Measurements from ENCODE around the gene FBH1.
"Not testable (repeated sequence)": the region's sequence is repeated elsewhere in the genome, so short reads cannot be mapped to it uniquely, and the experiment has no call there.

FBH1 gene

DNA sequence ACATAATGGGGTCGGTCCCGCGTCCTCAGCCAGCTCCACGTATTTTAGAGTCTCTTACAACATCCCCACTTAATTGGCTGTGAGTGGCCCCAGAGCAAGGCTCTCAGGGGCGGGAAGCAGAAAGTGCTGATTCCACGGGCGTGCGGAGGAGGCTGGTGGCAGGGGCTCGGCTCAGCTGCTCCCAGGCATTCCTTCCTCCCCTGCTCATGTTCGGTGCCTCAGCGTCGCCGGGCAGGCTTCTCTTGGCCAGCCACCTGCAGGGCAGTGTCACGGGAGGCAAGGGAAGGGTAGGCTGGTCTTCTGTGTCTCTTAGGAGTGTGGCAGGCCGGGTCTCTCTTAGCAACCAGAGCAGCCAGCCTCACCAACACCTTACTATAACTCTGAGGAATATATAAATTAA lies 53.5 kb downstream of the FBH1 start:
- no peak for DNase-seq

DNA sequence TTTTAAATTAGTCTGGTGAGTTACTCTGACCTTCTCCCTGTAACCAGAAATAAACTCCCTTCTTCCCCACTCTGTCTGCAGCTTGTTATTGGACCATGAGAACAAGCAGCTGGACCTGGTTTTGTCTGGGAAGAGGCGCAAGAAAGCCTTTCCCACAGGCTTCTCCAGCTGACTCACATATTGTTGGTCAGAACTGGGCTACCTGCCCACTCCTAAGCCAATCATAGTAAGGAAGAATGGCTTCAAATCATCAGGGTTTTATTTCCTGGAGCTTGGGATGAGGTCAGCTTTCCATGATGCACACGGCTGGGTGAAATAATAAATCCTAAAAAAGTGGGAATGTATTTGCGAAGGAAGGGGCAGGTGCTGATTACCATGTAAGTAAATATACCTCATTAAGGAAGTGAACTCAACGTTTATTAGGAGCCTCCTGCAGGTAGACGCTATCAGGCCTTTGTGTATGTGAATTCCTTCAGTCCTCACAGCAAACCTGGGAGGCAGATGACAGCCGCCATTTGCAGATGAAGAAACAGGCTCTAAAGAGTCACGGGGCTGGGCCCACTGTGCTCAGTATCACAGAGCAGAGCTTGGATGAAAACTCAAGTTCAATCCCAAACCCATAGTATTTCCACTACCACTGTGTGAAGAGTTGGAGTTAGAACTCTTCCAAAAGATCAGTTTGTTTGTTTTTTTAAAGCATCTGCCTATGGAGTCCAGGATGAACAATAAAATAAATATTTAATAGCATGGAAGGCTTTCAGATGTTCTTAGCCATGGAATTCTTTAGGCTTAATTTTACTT lies 54.5 kb downstream of the FBH1 start:
- DNase-seq, result no peak

DNA sequence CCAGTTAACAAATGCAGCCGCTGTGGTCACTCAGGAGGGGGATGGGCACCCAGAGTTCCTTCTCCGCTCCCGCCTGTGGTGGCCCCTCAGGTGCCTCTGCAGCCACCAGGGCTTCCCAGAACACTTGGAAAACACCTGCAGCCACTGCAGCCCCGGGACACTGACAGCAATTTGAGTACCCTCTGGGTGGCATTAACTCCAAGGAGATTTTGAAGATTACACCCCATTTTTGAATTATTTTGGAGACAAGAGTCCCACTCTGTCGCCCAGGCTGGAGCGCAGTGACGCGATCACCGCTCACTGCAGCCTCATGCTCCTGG lies 55.1 kb downstream of the FBH1 start:
- DNase-seq, result no peak

DNA sequence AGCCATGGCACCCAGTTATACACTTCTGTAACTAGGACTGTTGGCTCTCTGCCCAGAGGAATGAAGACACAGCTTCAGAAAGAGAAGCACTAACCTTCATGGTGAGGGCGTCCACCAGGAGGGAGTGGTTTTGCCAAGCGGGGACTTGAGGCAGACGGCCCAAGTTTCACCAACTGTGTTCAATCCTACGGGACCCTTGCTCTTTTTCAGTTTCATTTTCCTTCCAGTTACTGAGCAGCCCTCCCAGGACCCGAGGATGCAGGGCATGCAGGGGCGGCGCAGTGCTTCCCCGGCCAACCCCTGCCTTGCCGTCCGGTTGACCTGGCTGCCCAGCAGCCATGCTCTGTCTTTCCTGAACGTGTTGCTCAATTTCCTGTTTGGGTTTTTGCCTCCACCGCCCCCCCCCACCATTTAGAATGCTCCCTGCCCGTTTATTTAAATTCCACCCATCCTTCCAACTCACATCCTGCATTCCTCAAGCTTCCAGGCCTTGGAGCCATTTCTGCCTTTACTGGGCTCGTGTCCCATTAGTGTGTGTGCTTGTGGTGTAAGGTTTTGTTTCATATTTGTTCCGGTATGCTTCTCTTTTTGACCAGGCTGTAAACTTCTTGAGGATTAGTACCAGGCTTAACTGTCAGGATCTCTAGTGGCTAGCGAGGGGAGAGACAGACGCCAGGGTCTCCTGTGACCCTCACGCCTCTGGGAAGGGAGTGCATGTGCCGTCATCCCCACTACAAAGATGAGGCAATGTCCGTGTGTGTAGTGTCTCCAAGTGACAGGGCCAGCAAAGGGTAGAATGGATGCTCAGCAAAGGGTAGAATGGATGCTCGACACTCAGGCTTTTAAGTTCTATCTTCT lies 55.7 kb downstream of the FBH1 start:
- DNase-seq, result no peak

DNA sequence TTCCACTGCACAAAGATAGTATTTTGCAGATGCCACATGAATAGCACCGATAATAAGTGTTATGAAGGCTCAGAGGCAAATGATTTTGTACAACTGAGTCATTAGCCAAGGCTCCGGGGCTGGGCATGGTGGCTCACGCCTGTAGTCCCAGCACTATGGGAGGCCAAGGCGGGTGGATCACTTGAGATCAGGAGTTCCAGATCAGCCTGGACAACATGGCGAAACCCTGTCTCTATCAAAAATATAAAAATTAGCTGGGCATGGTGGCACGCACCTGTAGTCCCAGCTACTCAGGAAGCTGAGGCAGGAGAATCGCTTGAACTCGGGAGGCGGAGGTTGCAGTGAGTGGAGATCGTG lies 56.4 kb downstream of the FBH1 start:
- DNase-seq, result not testable (repeated sequence)

DNA sequence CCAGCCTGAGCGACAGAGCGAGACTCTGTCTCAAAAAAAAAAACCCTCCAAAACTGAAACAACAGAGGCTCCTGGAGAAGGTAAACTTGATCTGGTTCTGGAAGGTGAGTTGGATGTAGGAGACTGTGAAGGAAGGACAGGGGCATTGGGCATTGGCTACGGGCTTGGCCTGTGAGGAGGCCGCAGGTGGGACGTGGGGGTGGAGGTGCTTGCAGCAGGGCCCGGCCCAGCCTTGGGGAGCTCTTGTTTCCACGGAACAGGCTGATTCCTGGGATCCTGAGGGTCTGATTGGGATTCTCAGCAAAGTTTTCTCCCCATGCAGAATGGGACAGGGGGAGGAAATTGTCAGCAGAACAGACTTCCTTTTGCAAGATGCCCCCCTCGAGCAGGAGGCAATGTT lies 56.7 kb downstream of the FBH1 start:
- no peak for DNase-seq

DNA sequence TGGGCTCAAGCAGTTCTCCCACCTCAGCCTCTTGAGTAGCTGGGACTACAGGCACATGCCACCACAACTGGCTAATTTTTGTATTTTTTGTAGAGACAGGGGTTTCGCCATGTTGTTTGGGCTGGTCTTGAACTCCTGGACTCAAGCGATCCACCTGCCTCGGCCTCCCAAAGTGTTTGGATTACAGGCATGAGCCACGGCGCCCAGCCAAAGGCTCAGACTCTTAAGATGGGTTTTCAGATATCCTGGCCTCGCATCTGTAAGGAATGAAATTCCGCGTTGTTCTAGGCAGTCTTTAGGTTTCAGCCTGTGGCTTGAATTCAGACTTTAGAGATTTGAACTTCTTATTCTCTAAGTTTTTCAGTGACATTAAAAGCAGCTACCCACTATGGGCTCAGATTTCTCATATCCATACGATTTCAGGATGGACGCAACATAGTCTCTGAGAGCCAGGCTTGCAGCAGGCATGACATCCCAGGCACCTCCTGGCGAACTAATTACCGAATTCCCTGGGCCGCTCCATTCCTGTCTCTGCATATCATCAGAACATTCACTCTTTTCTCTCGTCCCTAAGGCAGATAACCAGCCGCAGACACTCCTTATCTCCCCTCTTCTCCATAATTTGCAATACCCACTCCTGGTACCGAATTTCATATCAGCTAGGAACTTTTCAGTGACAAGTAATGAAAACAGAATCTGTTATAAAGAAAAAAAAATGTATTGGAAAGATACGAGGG lies 57.6 kb downstream of the FBH1 start:
- no peak for DNase-seq

DNA sequence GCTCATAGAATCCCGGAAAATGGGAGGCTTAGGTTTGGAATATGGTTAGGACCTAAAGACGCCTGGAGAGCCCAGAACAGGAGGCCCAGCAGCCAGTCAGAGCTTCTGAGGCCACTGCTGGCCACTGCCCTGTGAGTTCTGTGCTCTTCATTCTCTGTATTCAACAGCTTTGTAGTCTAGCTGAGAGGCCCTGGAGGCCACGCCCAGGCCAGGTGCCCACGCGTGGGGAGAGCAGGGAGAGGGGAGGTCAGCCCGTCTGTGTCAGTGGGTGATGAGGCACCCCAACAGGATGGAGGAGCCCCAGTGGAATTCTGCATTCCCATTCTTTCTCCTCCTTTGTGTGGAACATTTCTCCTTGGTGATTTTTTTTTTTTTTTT lies 58.2 kb downstream of the FBH1 start:
- no peak for DNase-seq

DNA sequence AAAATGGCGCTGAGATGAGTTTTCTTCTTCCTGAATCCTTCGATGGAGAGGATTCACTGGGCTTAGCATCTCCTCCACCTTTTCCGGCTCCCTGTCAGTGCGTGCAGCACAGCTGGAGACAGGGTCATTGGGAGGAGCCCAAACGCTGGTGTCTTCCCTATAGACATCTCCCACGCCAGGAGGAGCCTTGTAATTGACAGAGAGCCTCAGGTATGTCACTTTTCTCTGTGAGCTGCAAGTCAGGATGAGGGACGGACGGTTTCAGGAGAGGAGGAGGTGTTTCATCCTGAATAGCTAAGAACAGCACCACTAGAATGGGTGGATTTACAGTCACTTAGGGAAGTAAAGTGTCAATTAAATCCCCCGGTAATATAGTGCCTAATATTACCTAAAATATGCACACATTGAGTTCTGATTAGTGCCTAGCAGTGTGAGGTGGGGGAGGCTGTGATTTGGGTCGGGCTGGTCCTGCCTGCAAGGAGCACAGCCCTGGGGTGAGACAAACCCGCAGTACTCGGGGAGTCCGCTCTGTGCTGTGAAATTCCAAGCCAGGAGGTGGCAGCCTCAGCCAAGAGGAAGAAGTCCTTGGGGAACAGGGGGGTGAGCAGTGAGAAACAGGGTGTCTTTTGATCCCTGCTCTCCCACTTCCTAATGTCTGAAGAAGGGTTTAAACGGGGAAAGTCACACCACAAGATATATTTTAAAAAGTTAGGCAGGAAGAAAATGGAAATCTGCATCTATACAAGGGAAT lies 59.1 kb downstream of the FBH1 start:
- DNase-seq, result no peak

DNA sequence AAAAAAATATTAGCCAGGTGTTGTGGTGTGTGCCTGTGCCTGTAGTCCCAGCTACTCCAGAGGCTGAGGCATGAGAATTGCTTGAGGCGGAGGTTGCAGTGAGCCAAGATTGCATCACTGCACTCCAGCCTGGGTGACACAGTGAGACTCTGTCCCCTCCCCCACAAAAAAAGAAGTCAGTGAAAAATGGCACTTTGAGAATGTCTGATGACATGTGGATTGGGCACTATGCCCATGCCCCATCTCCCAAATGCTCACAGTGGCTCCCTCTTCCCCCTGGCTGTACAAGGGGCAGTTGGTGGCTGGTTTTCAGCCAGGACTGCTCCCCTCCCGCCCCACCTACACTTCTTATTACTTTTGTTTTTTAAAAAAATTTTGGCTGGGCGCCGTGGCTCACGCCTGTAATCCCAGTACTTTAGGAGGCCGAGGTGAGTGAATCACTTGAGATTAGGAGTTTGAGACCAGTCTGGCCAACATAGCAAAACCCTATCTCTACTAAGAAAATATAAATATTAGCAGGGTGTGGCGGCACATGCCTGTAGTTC lies 61.2 kb downstream of the FBH1 start:
- no peak for DNase-seq

DNA sequence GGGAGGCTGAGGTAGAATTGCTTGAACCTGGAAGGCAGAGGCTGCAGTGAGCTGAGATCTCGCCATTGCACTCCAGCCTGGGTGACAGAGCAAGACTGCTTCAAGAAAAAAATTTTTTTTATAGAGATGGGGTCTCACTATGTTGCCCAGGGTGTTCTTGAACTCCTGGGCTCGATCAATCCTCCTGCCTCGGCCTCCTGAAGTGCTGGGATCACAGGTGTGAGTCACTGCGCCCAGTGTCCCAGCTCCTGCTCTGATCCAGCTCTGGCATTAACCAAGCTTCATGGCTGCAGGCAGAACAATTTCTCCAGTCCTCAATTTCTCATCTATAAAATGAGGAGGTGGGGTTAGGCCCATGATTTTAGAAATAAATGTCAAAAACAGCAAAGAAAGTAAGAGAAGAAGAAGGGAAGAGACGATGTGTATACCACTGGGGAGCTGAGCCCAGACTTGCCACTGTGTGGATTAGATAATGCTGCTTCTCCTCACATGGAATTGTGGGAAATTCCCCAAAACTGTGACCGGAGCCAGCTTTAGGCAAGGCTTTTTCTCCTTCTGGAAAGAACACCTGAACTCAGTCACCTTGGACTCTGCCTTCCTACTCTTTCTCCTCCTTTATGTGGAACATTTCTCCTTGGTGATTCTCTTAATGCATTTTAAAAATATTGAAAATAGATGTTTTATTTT lies 61.8 kb downstream of the FBH1 start:
- no peak for DNase-seq

DNA sequence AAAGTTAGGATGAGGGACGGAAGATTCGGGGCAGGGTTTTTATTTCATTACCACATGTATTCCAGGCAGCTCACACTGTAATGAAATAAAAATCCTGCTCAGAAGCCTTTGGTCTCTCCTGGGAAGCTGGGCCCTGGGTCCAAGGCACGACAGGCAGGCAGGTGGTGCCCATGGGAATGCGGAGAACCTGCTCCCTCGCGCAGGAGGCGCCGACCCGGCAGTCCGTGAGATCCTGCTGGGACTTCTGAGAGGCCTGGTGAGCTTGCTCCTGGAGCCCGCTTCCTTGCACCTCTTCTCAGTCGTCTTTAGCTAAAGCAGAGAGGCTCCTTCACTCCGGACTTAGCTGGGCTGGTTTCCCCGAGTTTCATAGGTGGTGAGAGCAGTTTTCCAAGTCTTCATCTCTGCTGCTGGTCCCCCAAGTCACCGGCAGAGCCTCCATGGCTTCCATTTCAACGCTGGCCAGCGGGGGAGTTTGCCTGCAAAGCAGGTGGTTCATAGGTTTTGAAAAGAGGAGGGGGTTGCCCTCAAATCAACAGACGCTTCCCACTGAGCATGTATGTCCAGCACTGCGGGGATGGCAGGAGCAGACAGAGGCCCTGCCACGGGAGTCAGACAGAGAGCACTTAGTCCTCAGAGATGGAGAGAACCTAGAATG lies 62.8 kb downstream of the FBH1 start:
- DNase-seq, result no peak

DNA sequence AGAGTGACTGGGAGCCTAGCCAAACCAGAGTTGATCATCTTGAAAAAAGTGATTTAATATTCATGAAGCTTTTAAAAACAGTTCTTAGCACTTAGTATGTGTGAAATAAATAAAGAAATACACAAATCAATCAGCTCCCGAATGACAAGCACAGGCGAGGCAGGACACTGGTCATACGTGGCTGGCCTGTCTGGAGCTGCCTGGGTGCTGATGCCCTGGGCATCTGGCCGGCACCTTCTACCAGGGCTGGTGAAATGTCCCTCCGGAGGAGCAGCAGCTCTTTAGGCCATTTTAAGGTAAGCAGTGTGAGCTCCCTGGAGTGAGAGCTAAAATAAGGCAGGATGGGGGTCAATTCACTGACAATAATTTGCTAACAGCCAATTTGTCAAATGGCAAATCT lies 63.6 kb downstream of the FBH1 start:
- no peak for DNase-seq

DNA sequence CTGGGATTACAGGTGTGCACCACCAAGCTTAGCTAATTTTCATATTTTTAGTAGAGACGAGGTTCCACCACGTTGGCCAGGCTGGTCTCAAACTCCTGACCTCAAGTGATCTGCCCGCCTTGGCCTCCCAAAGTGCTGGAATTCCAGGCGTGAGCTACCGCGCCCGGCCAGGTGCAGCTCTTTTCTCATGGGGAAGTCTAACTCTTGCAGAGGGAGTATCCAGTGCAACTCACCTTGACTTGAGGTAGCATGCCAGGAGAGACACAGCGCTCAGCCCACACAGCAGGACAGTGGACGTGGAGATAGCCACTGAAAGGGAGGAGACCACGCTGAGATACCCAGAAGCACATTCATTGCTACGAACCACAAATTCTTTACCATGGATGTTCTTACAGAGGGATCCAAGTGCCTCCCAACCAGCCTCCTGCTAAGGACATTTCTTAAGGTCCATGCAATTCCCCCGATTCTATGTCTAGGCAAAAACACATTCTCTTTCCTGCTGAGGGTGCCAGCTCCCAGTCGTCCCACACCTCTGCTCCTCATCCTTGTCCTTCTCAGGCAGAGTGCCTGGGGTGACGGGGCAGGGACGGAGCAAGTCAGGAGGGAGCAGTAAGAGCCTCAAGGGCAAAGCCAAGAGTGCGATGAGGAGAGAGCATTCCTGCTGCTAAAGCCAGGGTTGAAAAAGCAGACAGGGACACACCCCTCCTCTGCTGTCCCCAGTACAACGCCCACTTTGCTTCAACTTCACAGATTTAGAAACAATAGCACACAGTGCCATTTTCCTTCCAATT lies 66.3 kb downstream of the FBH1 start:
- no peak for DNase-seq

DNA sequence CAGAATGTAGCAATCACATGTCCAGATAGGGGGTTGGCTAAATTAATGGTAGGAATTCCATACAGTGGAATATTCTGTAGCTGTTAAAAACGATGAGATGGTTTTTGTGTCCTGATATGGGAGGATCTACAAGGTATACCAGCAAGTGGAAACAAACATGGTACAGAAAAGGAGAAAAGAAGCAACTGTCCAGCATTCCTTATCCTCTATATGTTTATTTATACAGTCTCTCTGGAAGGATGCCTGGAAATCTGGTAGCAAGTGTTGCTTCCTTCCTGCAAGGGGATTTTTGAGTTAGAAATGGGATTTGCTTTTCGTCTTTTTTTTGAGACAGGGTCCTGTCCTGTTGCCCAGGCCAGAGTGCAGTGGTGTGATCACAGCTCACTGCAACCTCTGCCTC lies 68.0 kb downstream of the FBH1 start:
- no peak for DNase-seq

DNA sequence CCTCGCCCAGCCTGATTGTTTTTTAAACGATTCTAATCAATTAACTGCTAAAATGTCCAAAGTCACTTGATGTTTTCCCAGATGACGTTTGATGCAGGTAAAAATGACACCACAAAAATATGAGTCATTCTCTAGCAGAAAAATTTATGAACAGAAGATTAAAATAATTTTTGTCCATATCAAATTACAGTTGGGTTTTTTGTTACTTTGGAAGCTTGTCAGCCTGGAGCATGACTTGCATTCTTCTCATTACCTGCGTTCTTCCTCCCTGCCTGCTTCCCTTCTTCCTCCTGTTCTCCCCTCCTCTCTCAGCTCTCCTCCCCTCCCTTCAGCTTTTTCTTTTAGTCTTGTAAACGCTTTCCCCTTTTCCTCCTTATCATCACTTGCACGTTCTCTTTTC lies 68.6 kb downstream of the FBH1 start:
- no peak for DNase-seq

DNA sequence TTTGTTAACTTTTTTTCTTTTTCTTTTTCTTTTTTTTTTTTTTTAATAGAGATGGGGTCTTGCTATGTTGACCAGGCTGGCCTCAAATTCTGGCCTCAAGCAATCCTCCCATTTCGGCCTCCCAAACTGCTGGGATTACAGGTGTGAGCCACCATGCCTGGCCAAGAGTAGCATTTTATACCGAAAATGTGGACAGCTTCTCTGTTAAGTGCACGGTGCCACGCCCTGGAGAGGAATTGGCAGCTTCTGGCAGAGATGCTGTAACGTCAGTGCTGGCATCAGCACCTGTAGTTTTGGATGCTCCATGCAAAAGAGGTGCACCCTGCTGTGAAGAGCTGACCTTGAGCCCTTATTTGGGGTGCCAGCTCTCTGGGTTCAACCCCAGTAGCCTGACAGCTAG lies 69.1 kb downstream of the FBH1 start:
- DNase-seq, result no peak

DNA sequence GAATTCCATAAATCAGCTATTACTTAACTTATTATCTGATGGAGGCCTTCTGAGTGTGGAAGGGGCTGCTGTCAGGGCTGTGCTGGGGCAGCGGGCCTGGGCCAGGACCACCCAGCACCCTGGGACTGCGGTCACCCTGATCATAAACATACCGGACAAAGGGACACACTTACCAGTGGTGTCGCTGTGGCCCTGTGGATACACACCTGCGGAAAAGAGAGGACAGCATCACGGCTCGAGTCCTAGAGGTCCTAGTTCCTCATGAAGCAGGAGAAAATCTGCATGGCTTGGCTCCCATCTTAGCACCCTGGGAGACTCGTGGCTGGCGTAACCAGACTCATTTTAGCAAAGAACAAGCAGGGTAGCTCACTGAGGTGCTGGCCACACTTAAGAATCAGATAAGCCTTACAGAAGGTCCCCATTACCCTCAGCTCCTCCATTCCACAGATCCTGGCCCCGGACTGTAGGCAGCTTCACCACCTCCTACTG lies 69.6 kb downstream of the FBH1 start:
- no peak for DNase-seq

DNA sequence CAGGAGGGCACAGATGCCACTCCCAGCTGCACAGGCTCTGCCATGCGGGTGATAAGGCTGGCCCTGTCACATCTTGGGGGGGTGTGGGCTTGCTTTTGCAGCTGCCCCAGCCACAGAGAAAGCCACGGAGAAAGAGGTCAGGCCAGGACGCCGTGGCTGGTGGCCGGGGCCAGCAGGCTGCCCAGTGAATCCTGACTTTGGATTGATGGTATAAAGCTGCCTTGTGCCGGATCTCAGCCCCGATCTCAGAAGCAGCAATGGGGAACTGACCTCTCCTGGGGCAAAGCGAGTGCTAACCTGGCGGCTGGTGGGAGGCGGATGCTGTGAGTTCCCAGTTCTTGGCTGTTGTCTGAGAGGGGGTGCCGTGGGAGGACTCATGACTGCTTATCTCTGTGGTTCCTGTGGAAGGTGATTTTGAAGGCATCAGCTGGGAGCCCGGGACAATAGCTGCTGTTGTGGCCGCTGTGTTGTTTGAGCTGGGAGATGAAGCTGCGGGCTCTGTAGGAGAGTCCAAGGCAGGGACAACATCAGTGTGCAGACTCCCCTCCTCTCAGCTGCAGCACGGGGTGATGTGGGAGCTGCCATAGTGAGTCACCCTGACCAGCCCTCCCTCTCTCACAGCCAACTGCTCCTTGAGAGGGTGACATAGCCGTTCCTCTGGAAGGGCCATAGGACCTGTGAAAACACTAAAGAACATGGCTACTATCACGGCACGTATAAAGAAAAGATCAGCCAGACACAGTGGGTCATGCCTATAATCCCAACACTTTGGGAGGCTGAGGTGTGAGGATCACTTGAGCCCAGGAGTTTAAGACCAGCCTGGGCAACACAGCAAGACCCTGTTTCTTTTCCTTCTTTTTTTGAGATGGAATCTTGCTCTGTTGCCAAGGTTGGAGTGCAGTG lies 70.3 kb downstream of the FBH1 start:
- no peak for DNase-seq

DNA sequence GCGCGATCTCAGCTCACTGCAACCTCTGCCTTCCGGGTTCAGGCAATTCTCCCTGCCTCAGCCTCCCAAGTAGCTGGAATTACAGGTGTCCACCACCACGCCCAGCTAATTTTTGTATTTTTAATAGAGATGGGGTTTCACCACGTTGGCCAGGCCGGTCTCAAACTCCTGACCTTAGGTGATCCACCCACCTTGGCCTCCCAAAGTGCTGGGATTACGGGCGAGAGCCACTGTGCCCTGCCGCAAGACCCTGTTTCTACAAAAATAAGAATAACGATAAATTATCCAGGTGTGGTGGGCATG lies 70.9 kb downstream of the FBH1 start:
- not testable (repeated sequence) for DNase-seq

Data from effector CD8-positive, alpha-beta T cell (primary cell).